NCI-H524 treated with DMSO at 0.1 percent for 48 hours (cell line): ENCODE data around the gene BMPER.

ENCODE experiments used
- DNase-seq: peaks from one replicate; lab custom pipeline; 2025; lab: John Stamatoyannopoulos, UW

Gene BMPER

GRCh38 chr7:34096198-34096651, 190.9 kb downstream of the BMPER start:
- no peak for DNase-seq

- DNase-seq: no peak
Measured at GRCh38 chr7:34096777-34097176, 191.4 kb downstream of the BMPER start.

- DNase-seq: no peak
Measured at GRCh38 chr7:34100661-34101060, 195.3 kb downstream of the BMPER start.

- no peak for DNase-seq
Measured at GRCh38 chr7:34104115-34104514, 198.8 kb downstream of the BMPER start.

- DNase-seq: no peak
Measured at GRCh38 chr7:34104992-34105391, 199.7 kb downstream of the BMPER start.

GRCh38 chr7:34107276-34107675, 201.9 kb downstream of the BMPER start:
- no peak for DNase-seq

- DNase-seq: no peak
Measured at GRCh38 chr7:34108165-34108564, 202.8 kb downstream of the BMPER start.

- no peak for DNase-seq
Measured at GRCh38 chr7:34109936-34110780, 204.8 kb downstream of the BMPER start.

GRCh38 chr7:34111031-34111430, 205.7 kb downstream of the BMPER start:
- no peak for DNase-seq

GRCh38 chr7:34115503-34115902, 210.2 kb downstream of the BMPER start:
- no peak for DNase-seq

- no peak for DNase-seq
Measured at GRCh38 chr7:34117573-34117972, 212.2 kb downstream of the BMPER start.

GRCh38 chr7:34121366-34121765, 216.0 kb downstream of the BMPER start:
- DNase-seq: no peak

GRCh38 chr7:34123316-34123715, 218.0 kb downstream of the BMPER start:
- no peak for DNase-seq

- no peak for DNase-seq
Measured at GRCh38 chr7:34124765-34125164, 219.4 kb downstream of the BMPER start.

GRCh38 chr7:34128762-34129161, 223.4 kb downstream of the BMPER start:
- peak; percentile 26 for DNase-seq

GRCh38 chr7:34130558-34131295, 225.4 kb downstream of the BMPER start:
- DNase-seq: no peak

- no peak for DNase-seq
Measured at GRCh38 chr7:34131371-34131770, 226.0 kb downstream of the BMPER start.

- peak; percentile 19 for DNase-seq
Measured at GRCh38 chr7:34133356-34133982, 228.1 kb downstream of the BMPER start.

- DNase-seq: no peak
Measured at GRCh38 chr7:34133983-34134782, 228.8 kb downstream of the BMPER start.

GRCh38 chr7:34135924-34136323, 230.6 kb downstream of the BMPER start:
- DNase-seq: no peak

- no peak for DNase-seq
Measured at GRCh38 chr7:34136698-34137097, 231.4 kb downstream of the BMPER start.

GRCh38 chr7:34137176-34137575, 231.8 kb downstream of the BMPER start:
- DNase-seq: no peak
